GM19240 (cell line): ENCODE results near the gene PTPRN2.

Experiments used
- DNase-seq: peaks from one replicate; pipeline ENCODE4 v3.0.0; 2011; ENCODE audit warnings: low spot score; ENCODE audit not compliant: insufficient read length

The PTPRN2 gene

GRCh38 chr7:158077934-158078910, 509.4 kb downstream of the PTPRN2 start:
- no peak for DNase-seq

GRCh38 chr7:158077151-158077840, 510.3 kb downstream of the PTPRN2 start:
- no peak for DNase-seq

GRCh38 chr7:158076656-158077055, 511.0 kb downstream of the PTPRN2 start:
- DNase-seq = no peak

GRCh38 chr7:158076215-158076614, 511.4 kb downstream of the PTPRN2 start:
- DNase-seq = no peak

GRCh38 chr7:158075633-158076001, 512.0 kb downstream of the PTPRN2 start:
- no peak for DNase-seq

- no peak for DNase-seq
Observed at GRCh38 chr7:158074896-158075632, 512.6 kb downstream of the PTPRN2 start.

GRCh38 chr7:158073845-158074840, 513.5 kb downstream of the PTPRN2 start:
- DNase-seq = no peak

GRCh38 chr7:158072991-158073730, 514.5 kb downstream of the PTPRN2 start:
- DNase-seq = no peak

GRCh38 chr7:158070222-158070920, 517.3 kb downstream of the PTPRN2 start:
- no peak for DNase-seq

GRCh38 chr7:158068853-158069252, 518.8 kb downstream of the PTPRN2 start:
- no peak for DNase-seq

- no peak for DNase-seq
Observed at GRCh38 chr7:158067931-158068482, 519.6 kb downstream of the PTPRN2 start.

- no peak for DNase-seq
Observed at GRCh38 chr7:158067219-158067930, 520.2 kb downstream of the PTPRN2 start.

GRCh38 chr7:158066085-158066484, 521.5 kb downstream of the PTPRN2 start:
- DNase-seq = no peak

GRCh38 chr7:158065340-158065739, 522.3 kb downstream of the PTPRN2 start:
- DNase-seq = no peak

GRCh38 chr7:158064631-158065030, 523.0 kb downstream of the PTPRN2 start:
- no peak for DNase-seq

- no peak for DNase-seq
Observed at GRCh38 chr7:158063850-158064610, 523.6 kb downstream of the PTPRN2 start.

- DNase-seq = no peak
Observed at GRCh38 chr7:158062661-158063060, 525.0 kb downstream of the PTPRN2 start.
